Activated naive CD4-positive, alpha-beta T cell treated with Interleukin-2 at 50 U/mL for 16 hours (primary cell): ENCODE results near the gene KRT84.

ENCODE experiments used
- DNase-seq: peaks from one replicate; pipeline ENCODE4 v3.0.0-alpha.2; 2020

Gene KRT84, protein sequence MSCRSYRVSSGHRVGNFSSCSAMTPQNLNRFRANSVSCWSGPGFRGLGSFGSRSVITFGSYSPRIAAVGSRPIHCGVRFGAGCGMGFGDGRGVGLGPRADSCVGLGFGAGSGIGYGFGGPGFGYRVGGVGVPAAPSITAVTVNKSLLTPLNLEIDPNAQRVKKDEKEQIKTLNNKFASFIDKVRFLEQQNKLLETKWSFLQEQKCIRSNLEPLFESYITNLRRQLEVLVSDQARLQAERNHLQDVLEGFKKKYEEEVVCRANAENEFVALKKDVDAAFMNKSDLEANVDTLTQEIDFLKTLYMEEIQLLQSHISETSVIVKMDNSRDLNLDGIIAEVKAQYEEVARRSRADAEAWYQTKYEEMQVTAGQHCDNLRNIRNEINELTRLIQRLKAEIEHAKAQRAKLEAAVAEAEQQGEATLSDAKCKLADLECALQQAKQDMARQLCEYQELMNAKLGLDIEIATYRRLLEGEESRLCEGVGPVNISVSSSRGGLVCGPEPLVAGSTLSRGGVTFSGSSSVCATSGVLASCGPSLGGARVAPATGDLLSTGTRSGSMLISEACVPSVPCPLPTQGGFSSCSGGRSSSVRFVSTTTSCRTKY

DNA sequence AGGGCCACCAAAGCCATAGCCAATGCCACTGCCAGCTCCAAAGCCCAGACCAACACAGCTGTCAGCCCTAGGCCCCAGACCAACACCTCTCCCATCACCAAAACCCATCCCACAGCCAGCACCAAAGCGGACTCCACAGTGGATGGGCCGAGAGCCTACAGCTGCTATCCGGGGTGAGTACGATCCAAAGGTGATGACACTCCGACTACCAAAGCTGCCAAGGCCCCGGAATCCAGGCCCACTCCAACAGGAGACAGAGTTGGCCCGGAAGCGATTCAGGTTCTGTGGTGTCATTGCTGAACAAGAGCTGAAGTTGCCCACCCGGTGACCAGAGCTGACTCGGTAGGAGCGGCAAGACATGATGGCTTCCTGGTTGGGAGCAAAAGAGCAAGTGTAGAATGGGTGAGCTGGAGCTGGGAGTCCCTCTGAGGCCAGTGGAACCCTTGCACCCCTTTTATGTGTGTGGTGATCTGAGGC lies at the start of gene KRT84:
Gene KRT84 (minus strand): TSS at position 427 of the 477 bp plus-strand sequence. CDS start 67 bp downstream, at position 360.
- DNase-seq, result no peak

DNA sequence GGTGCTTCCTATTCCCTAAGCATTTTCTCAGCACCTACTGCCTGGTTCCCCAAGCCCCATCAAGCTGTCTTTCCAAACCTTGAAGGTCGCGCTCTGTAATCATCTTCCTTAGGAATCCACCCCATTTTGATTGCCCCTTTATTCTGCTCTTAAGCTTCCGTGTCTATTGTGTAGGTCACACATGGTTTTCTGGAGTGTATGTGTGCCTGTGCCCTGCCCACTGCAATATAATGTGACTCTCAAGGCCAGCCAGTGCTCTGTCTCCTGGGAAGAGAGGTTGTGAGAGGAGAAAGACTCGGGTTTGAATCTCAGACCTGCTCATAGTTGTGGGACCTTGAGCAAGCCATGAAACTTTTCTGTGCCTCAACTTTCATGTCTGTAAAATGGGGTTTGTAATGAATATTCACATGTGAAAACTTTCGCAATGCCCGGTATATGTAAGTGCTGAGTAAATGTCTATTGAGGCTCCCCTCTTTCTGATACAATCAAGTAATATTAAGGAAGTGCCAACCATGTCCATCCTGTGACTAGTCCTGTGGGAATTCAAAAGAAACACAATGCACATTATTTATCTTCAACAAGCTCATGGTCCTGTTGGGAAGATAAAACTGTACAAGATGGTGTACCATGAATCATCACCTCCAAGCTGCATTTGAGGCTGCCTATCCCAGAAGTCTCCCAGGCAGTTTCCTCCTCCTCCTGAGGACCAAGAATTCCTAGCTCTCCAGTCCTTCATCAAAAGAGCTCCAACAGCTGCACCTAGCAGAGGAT lies 49.5 kb upstream of the KRT84 start:
- no peak for DNase-seq

DNA sequence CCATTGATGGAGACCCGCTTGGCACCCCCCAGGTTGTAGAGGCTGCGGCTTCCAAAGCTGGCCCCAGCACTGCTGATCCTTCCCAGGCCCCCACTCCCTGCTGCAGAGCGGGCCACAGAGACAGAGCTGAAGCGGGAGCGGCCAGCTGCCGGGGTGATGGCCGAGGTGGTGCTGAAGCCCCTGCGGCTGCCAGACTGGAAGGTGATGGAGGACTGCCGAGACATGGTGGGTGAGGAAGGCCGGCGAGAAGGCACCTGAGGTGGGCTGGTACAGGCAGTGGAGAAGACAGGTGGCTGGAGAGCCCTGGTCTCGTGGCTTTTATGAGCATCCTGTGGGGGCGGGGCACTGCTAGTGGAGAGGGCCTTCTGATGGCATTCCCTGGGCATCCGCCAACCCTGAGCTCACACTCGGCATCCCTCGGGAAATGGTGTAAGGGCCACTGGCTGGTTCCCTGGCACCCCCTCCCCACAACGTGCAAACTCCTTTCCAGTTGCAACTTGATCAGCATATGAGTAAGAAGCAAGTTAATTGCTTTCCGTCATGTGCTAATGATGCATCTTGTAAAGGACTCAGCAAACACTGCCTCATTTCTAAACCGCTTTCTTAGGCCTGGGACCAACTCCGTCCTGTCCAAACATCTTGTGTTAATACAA lies 48.8 kb upstream of the KRT84 start, which contains the start of gene KRT75:
Gene KRT75 (minus strand): TSS at position 291 of the 653 bp plus-strand sequence. CDS start 67 bp downstream, at position 224.
- no peak for DNase-seq

DNA sequence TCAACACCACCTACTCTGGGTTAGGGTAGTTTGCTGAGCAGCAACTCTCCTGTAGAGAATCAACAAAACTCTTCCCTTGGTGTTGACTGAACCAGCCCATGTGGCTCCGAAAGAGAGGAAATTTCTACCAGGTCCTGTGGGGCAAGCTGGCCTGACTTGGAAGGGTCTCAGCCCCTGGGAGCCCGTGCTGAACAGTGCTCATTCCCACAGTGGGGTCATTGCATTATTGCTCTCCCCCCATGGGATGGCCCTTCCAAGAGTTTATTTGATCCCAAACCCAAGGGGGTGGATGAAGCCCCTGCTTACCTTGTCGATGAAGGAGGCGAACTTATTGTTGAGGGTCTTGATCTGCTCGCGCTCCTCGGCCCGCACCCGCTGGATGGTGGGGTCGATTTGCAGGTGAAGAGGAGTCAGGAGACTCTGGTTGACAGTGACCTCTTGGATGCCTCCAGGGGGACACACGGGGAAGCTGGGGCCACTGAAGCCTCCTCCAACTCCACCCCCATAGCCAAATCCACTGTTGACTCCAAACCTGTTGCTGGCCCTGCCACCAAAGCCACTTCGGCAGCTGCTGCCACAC lies 48.1 kb upstream of the KRT84 start:
- no peak for DNase-seq

DNA sequence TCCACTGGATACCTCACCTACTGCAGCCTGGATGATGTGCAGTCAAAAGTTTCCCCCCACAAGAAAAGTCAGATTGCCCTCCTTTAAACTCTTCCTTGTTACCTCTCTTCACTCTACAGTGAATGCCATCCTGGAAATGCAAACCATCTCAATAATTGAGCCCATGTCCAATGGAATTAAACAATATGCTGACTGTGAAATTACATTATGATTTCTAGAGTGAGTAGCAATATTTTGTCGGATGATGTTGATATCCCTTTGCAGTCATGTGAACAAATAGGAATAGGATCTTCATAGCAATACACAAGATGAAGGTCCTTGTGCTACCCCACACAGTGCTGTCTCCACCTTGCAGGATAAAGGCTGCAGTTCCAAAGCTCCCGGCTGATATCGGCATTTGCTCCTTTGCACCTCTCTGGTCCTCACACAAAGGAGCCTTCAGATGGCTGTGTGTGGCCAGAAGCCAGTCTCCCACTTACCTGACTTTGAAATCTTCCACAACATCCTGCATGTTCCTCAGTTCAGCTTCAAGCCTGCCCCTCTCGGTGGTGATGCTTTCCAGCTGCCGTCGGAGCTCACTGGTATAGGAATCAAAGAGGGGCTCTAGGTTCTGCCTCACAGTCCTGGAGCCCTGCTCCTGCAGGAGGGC lies 47.2 kb upstream of the KRT84 start:
- no peak for DNase-seq

DNA sequence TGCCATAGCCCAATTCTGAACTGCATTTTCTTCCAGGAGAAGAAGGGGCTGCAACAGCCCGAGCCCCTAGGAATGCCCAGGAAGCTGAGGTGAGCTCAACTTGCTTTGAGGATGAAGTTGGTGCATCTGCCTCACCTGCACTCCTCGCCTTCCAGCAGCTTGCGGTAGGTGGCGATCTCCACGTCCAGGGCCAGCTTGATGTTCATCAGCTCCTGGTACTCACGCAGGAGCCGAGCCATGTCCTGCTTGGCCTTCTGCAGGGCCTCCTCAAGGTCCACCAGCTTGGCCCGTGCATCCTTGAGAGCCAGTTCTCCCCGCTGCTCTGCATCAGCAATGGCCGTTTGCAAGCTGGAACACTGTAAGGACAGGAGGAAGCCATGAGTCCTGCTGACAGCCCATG lies 42.7 kb upstream of the KRT84 start:
- DNase-seq, result no peak

DNA sequence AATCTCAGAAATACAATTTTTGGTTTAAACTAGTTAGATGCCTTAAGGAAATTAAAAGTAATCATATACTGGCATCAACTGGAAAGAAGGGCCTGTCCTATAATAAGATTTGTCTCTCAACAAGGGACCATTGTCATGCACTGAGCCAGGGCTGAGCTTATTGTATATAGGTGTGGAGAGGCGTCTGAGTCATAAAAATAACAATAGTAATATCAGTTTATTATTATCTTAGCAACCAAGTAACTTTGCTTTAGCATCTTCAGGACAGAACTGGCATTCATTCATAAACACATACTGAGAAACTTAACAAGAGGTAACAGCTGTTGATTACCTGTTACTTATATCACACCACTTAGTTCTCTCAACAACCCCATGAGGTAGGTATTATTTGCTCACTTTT lies 41.6 kb upstream of the KRT84 start:
- no peak for DNase-seq

DNA sequence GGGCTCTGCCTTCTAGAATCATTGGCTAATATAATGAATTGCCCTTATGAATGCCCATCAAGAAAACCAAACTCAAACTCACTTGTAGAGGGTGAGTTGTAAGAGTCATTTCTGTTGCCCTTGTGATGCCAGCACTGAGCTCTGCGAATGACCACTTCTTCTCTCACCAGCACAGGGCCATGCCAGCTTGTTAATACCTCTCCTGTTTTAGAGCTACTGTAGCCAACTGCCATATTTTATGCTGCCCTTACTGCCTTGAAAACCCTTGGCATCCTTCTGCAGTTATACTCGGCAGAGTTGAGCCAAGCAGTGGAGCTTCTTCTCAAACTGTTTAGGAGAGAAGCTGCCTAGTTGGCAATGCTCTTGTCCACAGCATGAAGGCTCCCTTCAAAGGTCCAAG lies 40.6 kb upstream of the KRT84 start:
- DNase-seq, result no peak

DNA sequence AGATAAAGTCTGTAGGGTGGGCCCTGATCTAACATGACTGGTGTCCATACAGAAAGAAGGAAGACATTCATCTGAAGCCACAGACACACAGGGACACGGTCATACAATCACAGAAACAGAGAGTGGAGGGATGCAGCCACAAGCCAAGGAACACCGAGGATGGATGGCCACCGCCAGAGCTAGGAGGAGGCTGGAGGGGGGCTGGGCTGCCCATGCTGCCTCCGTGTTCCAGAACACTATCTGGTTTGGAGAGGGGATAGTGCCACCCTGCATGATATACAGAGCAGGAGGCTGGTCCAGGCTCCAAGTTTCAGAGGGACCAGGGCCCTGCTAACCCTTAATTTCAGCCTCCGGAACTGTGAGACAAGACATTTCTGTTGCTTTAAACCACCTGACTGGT lies 40.0 kb upstream of the KRT84 start:
- no peak for DNase-seq

DNA sequence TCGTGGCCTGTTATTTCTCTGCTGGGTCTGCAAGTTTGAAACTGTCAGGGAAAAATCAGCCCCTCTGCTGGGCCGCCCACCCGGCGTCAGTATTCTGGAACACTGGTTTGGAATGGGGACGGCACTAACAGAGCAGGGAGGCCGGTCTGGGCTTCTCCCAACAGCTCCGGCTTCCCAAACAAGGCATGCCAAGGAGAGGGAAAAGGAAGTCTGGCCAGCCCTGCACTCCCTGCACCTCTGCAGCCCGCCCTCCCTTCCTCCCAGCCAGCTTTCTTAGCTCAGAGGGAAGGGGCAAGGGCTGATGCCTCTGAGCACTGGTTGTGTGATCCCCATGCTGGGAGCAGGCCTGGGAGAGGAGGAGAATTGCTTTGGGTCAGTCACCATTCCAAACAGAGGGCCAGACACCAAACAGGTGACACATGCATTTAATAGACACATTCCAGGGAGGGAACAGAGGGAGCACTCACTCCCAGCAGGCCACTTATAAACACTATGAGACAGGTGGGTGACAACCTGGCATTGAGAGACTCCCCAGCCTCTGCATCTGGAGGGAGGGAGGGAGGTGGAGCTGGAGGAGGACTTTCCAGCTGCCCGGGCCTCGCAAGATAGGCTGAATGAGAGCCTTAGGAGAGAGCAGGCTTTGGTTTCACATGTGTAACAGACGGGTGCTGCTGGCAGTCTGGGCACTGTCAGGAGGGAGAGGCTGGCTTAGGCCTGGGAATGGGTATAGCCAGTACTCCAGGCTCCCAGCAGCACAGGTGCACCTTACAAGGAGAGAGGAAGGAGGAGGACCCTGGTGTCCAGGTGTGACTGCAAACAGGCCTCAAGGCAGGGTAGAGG lies 38.4 kb upstream of the KRT84 start:
- DNase-seq, result no peak

DNA sequence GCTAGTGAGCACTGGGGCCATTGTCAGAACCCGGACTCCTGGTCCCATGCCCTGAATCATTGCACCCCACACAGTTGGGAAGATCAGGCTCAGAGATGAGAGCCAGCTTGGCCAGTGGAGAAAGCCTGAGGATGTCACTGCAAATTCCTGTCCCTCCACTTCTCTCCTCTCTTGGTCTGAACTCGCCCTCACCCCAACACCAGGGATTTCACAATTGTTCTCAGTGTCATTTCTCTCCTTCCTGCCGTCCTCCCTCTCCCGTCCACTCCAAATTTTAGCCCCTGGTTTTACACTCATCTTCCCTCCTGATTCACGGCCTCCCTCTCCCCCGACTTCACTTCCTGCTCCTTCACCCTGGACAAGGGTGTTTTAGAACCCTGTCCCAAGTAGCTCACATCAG lies 37.6 kb upstream of the KRT84 start:
- DNase-seq, result no peak

DNA sequence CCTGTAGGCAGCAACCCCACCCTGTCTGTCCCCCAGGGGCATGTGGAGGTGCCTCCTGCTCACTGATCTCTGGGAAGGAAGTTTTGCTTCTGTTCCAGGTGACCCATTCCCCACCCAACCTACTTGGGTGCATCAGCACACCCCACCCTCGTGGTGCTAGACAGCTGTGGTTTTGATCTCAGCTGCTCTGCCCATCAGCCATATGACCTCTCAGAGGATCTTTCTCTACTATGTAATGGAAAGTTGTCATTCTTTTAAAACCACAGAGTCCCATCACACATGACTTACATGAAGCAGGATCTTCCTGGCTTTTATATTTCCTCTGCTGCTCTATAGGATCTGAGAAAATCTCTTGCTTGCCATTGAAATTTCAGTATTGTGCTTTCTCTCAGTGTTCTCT lies 34.2 kb upstream of the KRT84 start:
- no peak for DNase-seq

DNA sequence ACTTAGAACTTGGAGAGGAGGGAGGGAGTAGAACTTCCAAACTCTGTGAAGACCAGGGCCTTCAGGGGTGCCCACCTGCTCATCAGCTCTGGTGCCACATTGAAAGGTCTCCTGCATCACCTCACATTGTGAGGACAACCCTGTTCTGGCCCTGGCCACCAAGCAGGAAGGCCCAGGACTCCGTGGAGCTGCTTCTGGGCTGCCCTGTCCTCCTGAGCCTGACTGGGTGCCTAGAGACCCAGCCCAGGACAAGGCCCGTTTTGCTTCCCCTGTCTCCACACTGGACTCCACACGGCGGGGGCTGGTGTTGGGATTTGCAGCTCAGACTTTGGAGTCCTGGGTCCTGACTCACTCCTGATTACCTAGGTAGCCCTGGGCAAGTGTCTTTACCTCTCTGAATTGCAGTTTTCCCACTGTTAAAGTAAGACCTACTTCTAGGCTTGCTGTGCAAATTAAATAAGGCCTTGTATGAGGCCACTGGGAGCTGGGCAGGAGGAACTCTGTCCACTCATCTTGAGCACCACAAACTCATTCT lies 33.2 kb upstream of the KRT84 start:
- no peak for DNase-seq

DNA sequence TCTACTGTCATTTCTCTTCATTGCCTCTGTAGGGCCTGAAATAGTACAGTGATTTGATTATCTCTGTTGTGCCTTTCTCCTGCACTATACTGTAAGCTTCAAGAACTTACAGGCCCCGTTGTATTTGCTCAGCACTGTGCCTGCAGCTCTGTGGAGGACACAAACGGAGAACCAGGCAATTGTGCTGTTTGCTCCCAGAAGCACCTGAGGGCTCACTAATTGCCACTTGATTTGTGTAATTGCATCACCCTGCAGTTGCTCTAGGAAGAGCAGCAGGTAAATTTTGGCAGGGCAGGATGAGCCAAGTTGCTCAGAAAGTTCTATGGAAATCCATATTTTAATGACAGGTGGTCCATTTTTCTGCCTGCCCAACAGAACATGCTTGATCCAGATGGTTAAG lies 32.3 kb upstream of the KRT84 start:
- no peak for DNase-seq

DNA sequence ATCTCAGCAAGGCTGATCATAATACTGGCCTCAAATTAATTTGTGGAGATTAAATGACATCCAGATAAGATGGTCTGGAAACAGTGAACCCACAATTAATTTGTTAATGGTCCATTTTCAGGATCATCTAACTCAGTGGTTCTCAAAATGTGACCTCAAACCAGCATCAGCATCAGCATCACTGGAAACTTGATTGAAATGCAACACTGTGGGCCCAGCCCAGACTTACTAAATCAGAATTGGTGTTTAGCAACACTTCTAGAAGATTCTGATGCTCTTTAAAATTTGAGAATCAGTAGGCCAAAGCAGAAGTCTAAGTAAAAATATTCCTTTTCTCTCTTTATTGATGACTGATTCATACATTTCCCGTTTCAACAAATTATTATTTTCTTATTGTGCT lies 31.3 kb upstream of the KRT84 start:
- DNase-seq, result no peak

DNA sequence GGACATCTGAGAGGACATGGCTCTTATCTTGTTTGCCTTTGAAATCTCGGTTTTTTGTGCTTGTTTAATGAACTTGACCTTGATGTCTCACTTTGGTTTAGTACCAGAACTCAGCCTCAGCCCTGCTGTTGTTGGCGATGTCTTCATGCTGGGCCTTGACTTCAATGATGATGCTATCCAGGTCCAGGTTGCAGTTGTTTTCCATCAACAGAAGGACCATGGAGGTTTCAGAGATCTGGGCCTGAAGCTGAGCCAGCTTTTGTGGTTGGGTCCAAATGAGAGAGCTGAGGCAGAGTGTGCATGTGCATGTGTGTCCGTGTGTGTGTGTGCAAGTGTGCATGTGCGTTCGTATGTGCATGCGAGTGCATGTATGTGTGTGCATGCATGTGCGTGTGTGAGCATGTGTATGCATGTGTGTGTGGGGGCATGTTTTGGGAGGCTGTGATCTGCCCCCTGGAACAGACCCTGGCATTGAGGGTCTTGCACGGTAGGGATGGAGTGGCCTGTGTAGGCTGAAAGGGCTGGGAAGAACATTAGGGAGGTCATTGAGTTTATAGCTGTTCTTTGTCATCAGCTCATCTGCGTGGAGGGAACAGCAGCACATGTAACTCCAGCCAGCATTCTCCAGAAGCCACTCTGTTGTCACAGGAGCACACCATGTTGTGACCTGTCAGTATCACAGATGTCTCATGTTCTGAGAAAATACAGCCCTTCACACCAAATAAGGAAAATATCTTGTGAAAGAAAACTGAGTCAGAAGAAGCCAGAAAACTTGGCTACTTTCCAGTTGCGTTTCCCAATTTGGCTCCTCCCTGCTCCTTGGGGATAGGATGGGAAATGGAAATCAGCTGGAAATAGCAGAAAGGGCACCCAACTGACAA lies 30.7 kb upstream of the KRT84 start:
- no peak for DNase-seq

DNA sequence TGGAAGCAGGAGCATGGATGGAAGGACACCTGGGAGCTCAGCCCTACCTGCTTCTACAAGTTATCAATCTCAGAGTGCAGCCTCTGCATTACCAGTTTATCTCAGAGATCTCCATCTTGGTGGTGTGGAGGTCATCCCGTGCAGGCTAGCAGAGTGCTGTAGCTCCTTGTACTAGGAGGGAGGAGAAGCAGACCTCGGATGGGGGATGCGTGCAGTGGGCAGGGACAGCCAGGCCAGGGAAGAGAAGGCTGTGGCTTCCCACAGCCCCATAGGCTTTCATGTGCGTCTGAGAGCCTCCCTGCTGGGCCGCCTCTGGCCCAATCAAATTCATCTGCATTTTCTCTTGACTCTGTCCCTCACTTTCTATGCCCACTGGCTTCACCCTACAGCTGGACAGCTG lies 29.5 kb upstream of the KRT84 start:
- no peak for DNase-seq

DNA sequence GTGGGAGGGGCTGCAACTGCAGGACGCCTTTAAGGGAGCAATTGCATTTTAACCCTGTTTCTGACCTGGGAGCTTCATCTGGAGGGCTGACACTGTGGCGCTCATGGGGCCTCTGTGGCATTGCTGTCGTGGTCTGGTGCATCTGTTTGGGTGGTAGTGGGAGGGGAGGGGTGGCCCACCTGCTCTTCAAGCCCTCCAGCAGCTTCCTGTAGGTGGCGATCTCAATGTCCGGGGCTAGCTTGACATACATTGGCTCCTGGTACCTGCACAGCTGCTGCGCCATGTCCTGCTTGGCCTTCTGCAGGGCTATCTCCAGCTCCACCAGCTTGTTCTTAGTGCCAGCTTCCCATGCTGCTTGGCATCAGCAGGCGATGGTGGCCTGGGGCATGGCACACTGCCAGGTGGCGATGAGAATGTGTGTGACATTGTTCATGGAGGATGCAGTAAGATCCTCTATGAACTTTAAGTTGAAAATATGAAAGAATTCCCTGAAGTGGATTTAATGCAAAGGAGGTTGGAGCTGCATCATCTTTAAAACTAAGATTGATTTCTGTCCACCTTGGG lies 28.4 kb upstream of the KRT84 start:
- no peak for DNase-seq

DNA sequence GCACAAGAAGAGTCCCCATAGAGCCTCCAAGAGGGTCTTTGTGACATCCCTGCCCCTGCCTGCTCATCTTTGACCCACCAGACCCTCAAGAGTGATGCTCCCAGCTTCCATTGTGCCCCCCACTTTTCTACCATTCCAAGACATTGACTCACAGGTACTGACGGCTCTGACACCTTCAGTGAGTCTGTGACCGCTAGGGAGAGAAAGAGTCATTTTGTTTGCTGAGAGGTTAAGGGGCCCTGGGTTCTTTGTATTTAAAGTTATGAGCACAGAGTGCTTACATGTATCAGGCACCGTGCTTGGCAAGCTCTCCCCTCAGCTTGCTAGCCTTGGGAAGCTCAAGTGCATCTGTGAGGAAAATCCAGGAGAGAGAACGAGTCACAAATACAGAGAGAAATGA lies 27.8 kb upstream of the KRT84 start:
- DNase-seq, result no peak

DNA sequence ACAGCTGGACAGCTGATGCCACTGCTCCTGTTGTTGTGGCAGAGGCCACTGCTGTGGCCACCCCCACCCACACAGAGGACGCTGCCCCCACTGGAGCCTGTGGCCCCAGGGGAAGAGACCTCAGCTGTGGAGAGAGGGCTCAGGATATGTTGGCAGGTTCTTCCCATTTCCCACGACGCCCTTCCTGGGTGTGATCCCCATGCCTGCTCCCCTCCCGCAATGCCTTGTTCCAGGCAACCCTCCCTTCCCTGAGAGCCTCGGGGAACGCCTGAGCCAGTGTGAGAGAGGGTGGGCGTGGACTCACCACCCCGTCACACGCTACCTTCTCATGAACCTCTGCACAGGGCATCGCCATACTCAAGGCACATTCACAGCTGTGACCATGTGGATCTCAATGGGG lies 26.4 kb upstream of the KRT84 start:
- no peak for DNase-seq
